ENCODE data around the gene DMRTB1. TPM values are rescaled to one million over a fixed set of nuclear protein-coding genes. Genes with fewer than 3 reads are reported as not detected.
"Not testable (repeated sequence)": the region's sequence is repeated elsewhere in the genome, so short reads cannot be mapped to it uniquely, and the experiment has no call there.

The DMRTB1 gene
- total RNA-seq = not detected

DNA sequence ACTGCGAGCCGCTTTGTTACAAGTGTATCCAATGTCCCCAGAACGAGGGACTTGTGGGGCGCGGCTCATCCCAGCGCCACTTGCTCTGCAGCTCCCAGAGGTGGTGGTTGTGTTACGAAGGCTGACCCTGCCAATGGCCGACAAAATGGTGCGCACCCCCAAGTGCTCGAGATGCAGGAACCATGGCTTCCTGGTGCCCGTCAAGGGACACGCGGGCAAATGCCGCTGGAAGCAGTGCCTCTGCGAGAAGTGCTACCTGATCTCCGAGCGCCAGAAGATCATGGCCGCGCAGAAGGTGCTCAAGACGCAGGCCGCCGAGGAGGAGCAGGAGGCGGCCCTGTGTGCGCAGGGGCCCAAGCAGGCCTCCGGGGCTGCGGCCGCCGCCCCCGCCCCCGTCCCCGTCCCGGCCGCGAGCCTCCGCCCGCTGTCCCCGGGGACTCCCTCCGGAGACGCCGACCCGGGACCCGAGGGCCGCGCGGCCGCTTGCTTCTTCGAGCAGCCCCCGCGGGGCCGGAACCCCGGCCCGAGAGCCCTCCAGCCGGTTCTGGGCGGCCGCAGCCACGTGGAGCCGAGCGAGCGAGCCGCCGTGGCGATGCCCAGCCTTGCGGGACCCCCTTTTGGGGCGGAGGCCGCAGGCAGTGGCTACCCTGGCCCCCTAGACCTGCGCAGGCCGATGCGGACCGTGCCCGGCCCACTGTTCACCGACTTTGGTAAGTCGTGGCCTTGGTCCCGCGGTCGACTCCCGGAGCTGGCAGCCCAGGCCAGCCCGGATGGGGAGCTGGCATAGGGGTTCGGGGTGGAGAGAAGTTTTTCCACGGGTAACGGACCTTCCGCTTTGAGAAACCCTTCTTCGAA lies at the start of gene DMRTB1:
TSS of gene DMRTB1 (plus strand) at position 79 of the 855 bp plus-strand sequence. CDS start at position 134, 55 bp downstream.
- DNase-seq (ENCODE audit: low spot score) = no peak

DNA sequence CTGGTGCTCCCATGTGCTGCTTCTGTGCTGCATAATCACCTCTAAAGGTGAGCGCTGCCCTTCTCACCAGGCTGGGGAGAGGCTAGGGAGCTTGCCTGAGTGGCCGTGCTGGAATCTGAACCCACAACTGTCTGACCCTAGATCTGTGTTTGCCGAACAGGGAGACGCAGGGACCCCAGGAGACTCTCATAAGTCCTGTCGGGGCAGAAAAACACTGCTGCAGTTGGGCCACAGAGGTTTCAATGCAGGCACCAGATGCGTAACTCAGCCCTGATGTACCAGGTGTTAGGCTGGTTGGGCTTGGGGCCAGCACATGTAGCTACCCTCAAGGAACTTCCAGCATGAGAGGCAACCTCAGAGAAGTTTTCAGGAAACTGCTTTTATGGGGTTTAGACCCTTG lies 49.5 kb upstream of the DMRTB1 start:
- peak; percentile 25 for DNase-seq (ENCODE audit: low spot score)

DNA sequence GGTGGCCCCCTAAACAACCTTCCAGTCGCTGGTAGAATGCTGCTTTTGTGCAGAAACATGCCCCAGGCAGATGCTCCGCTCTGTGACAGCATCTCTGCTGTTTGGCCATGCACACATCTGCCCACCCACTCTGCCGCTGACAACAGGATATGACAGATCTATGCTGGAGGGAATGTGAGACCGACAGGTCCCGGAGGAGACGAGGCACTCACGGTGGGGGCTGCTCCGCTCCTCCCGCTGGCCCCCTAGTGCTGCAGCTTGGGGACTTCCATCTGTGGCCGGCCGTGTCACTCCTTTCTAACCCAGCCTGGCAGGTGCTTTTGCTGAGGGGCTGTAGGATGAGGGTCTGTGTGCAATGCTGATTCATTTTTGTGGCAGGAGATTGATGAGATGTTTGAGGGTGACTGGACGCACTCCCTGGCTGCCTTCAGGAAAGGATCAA lies 49.1 kb upstream of the DMRTB1 start:
- peak; percentile 37 for DNase-seq (ENCODE audit: low spot score)

DNA sequence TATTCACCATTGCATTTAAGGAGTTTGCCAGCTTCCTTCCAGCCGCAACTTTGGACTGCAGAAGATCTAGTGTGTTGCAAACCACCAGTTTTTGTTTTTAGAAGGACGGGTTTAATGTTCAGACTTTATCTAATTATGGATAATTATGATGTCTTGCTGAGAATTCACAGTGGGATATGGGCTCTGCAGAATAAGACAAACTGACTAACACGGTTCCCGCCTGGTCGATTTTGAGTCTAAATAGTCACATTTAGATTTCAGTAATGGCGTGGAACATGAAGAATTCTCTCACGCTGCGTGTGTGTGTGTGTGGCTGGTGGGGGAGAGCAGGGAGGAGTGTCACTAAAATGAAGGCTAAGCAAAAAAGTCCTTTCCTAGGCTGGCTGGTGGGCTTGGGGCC lies 48.5 kb upstream of the DMRTB1 start:
- DNase-seq (ENCODE audit: low spot score) = peak; percentile 8

DNA sequence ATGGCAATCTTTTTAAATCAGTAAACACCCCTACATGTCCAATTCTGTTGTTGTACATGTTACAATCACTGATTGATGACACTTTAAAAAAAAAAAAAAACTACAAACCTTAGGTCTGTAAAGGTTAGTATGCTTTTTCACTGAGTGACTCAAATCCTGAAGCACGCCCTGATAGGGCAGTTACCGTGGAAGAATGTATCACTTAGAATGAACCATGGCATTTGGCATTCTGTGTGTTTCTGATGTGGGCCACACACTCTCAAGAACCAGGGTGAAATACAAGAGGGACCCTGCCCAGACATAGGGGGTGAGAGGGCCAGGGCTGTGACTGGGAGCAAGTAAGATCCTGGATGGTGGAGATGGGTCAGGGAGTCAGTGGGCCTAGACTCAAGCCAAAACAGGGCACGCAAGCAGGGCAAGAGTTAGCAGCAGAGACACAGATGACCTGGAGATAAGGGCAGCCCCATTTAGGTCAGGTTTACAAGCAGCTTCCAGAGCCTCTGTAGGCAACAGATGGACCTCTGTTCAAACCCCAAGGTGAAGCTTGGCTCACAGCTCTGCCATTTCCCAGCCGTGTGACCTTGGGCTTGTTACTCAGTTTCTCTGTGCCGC lies 47.6 kb upstream of the DMRTB1 start:
- peak; percentile 18 for DNase-seq (ENCODE audit: low spot score)

DNA sequence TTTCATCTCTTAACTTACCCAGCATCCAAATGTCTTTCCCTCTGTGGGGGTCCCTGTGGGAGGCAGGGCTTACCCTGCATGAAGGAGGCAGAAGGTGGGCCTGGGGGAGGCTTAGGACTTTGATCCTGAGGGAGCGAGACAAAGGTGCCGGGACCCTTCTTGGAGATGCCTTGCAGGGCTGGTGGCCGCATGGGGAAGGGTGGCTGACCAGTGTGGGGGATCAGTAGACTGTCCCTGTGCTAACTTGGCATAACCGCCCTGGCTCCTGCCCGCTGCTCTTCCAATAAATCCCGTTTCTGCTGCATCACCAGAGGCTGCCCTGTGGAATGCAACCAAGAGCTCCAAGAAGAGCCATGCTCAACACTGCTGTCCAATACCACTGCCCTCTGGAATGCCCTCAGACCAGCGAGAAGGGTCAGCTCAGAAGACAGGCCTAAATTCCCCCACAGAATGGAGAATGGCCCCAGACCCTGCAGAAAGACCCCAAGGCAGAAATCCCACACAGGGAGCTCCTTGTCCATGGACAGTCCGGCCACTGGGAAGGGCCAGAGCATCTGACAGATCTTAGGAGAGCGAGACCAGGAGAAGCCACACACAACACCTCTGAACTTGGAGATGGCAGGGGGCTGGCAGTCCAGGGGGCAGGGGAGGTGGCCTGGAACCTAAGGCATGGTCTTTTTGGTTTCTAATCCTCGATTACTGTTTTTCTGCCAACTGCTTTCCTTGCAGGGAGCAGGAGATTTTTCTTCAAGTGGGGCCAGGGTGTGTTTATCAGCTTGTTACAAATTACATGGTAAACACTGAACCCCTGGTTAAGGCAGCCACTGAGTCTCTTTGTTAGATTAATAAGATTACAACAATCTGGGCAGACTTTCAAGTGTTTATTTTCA lies 46.7 kb upstream of the DMRTB1 start:
- DNase-seq (ENCODE audit: low spot score) = peak; percentile 31

DNA sequence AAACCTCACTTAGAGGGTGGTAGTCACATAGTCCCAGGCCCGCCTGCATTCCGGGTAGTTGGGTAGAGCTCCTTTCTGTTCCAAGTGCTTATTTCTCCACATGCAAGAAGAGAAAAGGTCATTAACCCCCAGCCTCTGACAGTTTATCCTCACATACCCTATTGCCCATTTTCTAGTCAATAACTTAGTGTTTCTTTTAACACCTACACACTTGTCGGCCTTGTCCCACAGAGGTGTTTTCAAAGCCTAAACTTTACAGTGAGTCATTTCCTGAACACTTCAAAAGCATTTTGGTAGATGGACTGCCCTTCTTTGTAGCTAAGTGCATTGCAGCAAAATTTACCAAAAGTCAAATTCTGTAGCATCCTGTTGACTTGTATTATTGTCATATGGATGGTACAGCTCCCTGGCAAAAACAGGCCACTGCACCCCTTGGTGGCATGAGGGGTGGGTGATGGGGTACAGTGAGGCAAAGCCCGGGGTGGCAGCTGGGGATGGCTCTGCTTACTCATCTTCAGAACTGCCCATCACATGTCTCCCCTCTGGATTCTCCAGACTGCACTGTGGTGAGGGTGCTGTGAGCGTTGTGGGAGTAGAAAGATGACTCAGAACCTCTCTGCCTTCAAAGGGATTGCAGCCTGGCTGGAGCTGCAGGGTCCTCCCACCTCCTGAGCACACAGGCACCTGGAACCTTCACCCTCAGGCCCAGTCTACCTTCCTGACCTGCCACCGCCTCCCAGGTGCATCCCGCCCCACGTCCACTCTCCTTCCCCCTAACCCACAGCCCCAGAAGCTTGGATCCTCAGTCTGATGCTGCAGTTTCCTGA lies 45.8 kb upstream of the DMRTB1 start:
- peak; percentile 37 for DNase-seq (ENCODE audit: low spot score)

DNA sequence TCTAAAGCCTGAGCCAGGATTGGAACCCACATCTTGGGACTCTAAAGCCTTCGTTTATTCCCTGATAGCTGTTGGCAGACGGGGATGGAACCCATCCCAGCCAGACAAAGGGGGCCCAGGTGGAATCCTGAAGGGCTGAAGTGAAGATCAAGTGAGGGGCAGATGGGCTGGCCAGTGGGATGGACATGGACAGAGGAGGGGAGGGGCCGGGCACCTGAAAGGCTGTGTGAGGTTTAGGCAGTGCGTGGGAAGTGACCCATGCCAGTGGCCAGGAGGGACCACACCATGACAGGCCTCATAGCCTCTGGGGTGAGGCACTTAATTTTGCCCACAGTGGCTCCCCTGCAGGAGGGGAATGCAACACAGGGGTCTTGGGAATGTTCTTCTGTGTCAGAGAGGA lies 44.6 kb upstream of the DMRTB1 start:
- peak; percentile 29 for DNase-seq (ENCODE audit: low spot score)

DNA sequence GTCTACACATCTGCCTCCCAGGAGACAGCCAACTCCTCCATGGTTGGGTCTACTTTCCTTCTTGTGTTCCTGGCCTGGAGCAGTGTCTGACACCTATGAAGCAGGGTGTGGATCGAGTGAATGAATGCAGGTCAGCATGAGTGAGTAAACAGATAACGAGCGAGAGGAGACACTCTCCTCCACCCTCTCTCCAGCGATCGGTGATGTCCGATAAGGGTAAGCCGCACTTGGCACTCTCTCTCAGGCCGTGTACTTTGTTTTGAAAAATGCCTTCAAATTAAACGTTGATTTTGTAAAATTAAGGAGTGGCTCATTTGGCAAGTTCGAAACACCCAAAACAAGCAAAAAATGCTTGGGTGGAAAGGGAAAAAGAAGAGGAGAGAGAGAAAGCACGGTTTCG lies 43.8 kb upstream of the DMRTB1 start:
- no peak for DNase-seq (ENCODE audit: low spot score)

DNA sequence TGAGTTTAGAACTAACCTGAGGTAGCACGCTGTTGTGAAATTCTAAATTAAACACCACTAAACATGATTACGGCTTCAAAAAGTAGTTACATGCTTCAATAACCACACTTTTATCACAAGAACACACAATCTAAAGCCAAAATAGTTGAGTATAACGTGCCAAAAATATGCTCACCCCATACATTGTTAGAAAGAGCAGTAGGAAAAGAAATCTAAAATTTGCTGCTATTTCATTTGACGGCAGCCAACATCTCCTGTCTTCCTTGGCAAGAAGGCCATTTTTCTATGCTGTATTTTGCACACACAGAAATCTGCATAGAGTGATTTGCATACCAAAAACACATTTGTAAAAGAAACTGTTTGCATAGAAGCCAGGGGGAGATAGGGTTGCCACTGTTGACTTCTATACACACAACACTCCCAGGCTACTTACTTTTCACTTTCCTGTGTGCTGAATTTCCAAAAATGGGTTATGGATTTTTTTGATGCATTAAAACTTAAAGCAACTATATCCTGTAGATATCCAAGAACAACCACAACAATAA lies 42.9 kb upstream of the DMRTB1 start:
- no peak for DNase-seq (ENCODE audit: low spot score)

DNA sequence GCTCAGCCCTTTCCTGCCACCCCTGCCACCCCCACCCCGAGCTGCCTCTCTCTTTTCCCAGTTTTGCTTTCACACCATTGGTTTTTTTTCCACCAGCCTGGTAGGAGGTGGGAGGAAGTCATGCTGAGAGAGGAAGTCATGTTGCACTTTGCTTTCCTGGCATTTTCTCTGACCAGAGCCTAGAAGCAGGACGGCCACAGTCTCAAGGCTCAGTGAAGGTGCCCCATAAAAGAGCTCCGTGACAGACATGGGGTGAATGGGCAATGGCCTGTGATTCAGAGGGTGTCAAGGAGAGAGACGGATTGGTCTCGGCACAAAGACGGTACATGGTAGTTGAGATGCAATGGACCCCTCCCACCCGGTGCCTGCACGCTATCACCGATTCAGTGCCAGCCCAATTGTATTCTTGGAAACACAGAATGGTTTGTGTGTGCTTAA lies 42.1 kb upstream of the DMRTB1 start:
- DNase-seq (ENCODE audit: low spot score) = no peak

DNA sequence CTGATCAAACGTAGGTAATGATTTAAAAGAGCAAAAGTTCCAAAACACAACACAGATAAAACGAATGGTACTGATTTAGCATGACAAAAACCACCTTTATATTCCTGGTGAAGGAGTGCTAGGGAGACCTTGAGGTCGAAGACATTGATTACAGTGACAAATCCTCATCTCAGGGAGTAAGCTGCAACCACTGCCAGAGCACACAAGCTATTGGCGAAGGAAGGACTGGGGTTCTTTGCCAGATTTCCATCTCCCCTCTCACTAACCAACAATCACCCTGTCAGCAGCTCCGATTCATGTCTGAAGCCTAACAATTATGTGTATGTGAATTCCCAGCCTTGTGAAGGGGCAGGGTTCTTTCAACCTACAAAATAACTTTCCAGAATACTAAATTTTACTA lies 40.2 kb upstream of the DMRTB1 start:
- DNase-seq (ENCODE audit: low spot score) = peak; percentile 24

DNA sequence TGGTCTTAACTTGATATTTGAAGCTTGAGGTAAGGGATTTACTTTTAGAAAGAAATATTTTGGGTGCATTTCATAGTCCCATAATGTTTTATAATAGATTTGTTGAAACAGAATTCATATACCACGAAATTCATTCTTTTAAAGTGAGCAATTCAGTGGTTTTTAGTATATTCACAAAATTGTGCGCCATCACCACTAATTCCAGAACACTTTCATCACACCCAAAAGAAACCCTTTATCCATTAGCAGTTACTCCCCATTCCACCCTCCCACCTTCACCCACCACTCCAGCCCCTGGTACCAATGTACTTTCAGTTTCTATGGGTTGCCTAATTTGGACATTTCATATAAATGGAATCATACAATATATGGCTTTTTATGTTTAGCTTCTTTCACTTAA lies 38.9 kb upstream of the DMRTB1 start:
- no peak for DNase-seq (ENCODE audit: low spot score)

DNA sequence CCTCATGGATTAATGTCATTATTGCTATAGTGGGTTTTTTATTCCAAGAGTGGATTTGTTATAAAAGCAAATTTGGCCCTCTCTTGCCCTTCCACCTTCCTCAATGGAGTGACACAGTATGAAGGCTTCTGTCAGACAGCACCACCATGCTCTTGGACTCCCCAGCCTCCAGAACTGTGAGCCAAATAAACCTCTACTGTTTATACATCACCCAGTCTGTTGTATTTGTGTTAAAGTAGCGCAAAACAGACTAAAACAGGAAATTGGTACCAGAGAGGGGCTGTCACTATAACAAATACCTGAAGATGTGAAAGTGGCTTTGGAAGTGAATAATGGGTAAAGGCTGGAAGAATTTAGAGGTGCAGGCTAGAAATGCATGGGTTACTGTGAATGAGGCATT lies 38.0 kb upstream of the DMRTB1 start:
- peak; percentile 5 for DNase-seq (ENCODE audit: low spot score)

DNA sequence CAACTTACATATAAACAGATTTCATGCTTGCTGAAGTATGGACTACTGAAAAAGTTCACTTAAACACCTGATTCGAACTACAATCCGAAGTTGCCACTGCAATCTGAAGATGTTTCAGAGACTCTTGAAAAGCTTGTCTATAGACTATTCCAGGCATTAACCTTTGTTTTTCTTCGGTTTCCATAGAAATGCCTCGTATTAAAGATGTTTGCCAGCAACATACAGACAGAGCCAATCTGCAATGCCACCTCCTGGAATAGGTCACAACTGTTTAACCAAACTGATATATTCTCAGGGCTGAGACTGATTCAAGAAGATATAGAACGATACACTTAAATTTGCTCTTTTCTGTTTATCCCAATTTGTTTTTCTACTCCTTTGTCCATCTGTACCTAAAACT lies 28.9 kb upstream of the DMRTB1 start:
- no peak for DNase-seq (ENCODE audit: low spot score)

DNA sequence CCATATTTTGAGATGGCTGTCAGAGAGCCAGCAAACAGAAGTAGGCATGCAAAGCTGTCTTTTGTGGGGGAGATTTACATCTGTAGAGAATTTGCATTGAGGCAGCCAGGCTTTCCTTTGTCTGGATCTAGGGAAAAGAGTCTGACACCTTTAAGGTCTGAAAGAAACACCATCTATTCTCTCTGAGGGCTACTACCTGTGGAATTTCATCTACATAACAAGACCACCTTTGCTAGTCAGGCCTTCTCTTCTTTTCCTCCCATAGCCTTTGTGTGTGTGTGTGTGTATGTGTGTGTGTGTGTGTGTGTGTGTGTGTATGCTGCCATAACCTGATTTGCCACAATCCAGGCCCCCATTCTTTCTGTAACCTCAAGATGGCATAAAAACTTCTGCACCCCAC lies 28.4 kb upstream of the DMRTB1 start:
- no peak for DNase-seq (ENCODE audit: low spot score)

DNA sequence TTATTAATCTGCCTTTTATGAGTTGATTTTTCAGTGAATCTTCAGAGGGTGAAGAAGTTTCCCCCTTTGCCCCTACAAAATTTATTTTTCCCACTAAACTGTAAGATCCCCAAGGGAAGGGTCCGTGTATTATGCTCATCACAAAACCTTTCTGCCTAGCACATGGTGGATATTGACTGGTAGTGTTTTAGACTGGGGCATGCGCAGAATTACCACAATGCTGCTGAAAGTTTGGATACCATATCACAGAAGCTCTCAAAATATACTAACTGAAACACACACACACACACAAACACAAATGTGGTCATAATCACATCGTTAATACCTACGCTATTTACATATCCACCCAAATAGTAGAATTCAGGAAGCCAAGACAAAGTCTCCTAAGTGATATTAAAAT lies 28.0 kb upstream of the DMRTB1 start:
- DNase-seq (ENCODE audit: low spot score) = no peak

DNA sequence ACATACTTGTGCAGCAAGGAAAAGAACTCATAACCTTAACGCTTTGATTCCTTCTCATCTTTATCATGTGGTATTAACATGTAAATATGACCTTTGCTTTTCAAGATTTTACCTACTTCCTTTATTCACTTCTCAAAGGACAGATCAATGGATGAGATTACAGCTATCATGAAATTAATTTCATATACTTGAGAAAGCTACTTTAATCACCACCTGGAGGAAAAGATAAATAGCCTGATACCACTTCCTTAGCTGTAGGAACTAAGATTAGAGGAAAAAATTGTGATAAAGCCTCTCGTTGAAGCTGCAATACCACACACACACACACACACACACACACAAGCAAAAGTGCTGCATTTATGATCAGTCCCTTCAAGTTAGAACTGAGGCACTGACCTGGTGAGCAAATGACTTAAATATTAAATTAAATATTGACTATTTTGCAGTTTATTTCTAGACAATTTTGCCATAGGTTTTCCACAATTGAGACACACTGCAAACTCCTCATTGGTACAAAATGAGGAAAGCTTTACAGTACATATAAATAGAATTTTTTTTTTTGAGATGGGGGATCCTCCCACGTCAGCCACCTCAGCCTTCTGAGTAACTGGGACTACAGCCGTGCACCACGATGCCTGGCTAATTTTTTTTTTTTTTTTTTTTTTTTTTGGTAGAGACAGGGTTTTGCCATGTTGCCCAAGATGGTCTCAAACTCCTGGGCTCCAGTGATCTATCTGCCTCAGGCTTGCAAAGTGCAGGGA lies 27.2 kb upstream of the DMRTB1 start:
- no peak for DNase-seq (ENCODE audit: low spot score)

DNA sequence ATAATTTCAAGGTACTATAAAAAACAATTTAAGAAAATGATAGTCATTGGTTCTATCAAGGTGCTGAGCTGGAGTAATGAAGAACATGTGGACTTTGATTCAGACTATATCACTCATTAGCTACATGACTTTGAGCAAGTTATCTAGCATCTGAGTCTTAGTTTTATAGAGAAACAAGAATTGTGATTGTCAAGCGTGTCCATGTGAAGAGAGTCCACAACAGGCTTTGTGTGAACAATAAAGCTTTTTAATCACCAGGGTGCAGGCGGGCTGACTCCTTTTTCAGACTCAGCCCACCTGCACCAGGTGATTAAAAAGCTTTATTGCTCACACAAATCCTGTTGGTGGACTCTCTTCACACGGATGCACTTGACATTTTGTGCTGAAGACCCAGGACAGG lies 26.6 kb upstream of the DMRTB1 start:
- DNase-seq (ENCODE audit: low spot score) = no peak

DNA sequence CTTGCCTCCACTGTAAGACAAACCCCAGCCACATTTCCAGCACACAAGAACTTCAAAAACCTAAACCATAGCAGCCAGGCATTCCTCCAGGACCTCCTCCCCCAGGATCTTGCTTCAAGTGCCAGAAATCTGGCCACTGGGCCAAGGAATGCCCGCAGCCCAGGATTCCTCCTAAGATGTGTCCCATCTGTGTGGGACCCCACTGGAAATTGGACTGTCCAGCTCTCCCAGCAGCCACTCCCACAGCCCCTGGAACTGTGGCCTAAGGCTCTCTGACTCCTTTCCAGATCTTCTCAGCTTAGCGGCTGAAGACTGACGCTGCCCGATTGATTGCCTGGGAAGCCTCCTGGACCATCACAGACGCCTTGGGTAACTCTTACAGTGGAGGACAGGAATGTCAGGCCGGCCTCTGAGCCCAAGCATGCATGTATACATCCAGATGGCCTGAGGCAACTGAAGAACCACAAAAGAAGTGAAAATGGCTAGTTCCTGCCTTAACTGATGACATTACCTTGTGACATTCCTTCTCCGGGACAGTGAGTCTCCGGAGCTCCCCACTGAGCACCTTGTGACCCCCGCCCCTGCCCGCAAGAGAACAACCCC lies 24.7 kb upstream of the DMRTB1 start:
- DNase-seq (ENCODE audit: low spot score) = not testable (repeated sequence)

All from ureter (tissue), 1 donor.